H9 (cell line): ENCODE results near the gene EHF. TPM values are rescaled to one million over a fixed set of nuclear protein-coding genes. Genes with fewer than 3 reads are reported as not detected.

Experiments used
- DNase-seq: peaks from one replicate; pipeline ENCODE4 v3.0.0-alpha.2; 2017
- H2AFZ ChIP-seq: one replicate; pipeline ENCODE4 v1.6.1; 2013; ENCODE audit warnings: mild to moderate bottlenecking, low read length, control low read depth, moderate library complexity
- H2AK5ac ChIP-seq: 2 replicates; pipeline ENCODE4 v1.6.1; 2013; ENCODE audit warnings: low read length, control low read depth, mixed read lengths; ENCODE audit not compliant: insufficient read length
- H2BK120ac ChIP-seq: one replicate; pipeline ENCODE4 v1.6.1; 2013; ENCODE audit warnings: low read depth, mild to moderate bottlenecking, low read length, control low read depth, inconsistent platforms; ENCODE audit not compliant: poor library complexity, severe bottlenecking
- H2BK12ac ChIP-seq: 2 replicates; pipeline ENCODE4 v1.6.1; 2013; ENCODE audit warnings: low read length, control low read depth, mixed read lengths, low read depth; ENCODE audit not compliant: insufficient read length
- H2BK15ac ChIP-seq: 2 replicates; pipeline ENCODE4 v1.6.1; 2013; ENCODE audit warnings: low read depth, low read length, control low read depth
- H2BK20ac ChIP-seq: one replicate; pipeline ENCODE4 v1.6.1; 2013; ENCODE audit warnings: low read depth, mild to moderate bottlenecking, low read length, control low read depth, inconsistent platforms; ENCODE audit not compliant: poor library complexity, severe bottlenecking
- H2BK5ac ChIP-seq: 2 replicates; pipeline ENCODE4 v1.6.1; 2013; ENCODE audit warnings: low read length, control low read depth, mixed read lengths; ENCODE audit not compliant: insufficient read length
- H3K14ac ChIP-seq: 2 replicates; pipeline ENCODE4 v1.6.1; 2013; ENCODE audit warnings: low read length, control low read depth; ENCODE audit not compliant: insufficient read depth
- H3K18ac ChIP-seq: 2 replicates; pipeline ENCODE4 v1.6.1; 2013; ENCODE audit warnings: low read depth, mild to moderate bottlenecking, mixed read lengths, low read length, control low read depth; ENCODE audit not compliant: insufficient read length
- H3K23ac ChIP-seq: 2 replicates; pipeline ENCODE4 v1.6.1; 2013; ENCODE audit warnings: low read length, control low read depth, mixed read lengths, low read depth; ENCODE audit not compliant: insufficient read length
- H3K23me2 ChIP-seq: 2 replicates; pipeline ENCODE4 v1.6.1; 2013; ENCODE audit warnings: low read depth, mild to moderate bottlenecking, mixed read lengths, low read length, control low read depth; ENCODE audit not compliant: insufficient read length, poor library complexity, severe bottlenecking
- H3K27ac ChIP-seq: 2 replicates; pipeline ENCODE4 v1.5.1; 2013; ENCODE audit warnings: low read length, control low read depth, mixed read lengths, low read depth; ENCODE audit not compliant: insufficient read length
- H3K27me3 ChIP-seq: 2 replicates; pipeline ENCODE4 v1.6.1; 2013; ENCODE audit warnings: low read length, control low read depth, inconsistent platforms; ENCODE audit not compliant: insufficient read depth
- H3K4ac ChIP-seq: 2 replicates; pipeline ENCODE4 v1.6.1; 2013; ENCODE audit warnings: low read depth, mild to moderate bottlenecking, control low read depth, inconsistent platforms, low read length, moderate library complexity
- H3K4me1 ChIP-seq: 2 replicates; pipeline ENCODE4 v1.6.1; 2013; ENCODE audit warnings: low read length, control low read depth, inconsistent platforms; ENCODE audit not compliant: insufficient read depth
- H3K4me2 ChIP-seq: 2 replicates; pipeline ENCODE4 v1.6.1; 2013; ENCODE audit warnings: low read length, control low read depth, mixed read lengths; ENCODE audit not compliant: insufficient read length, insufficient read depth
- H3K56ac ChIP-seq: 2 replicates; pipeline ENCODE4 v1.6.1; 2013; ENCODE audit warnings: low read depth, mild to moderate bottlenecking, mixed read lengths, low read length, control low read depth; ENCODE audit not compliant: insufficient read length
- H3K79me1 ChIP-seq: 2 replicates; pipeline ENCODE4 v1.6.1; 2013; ENCODE audit warnings: low read depth, mild to moderate bottlenecking, moderate library complexity, low read length, control low read depth, inconsistent platforms; ENCODE audit not compliant: insufficient read depth, poor library complexity, severe bottlenecking
- H3K79me2 ChIP-seq: 2 replicates; pipeline ENCODE4 v1.6.1; 2013; ENCODE audit warnings: low read length, control low read depth, inconsistent platforms; ENCODE audit not compliant: insufficient read depth
- H3K9ac ChIP-seq: 2 replicates; pipeline ENCODE4 v1.6.1; 2013; ENCODE audit warnings: low read length, control low read depth, mixed read lengths; ENCODE audit not compliant: insufficient read length; ENCODE audit errors: extremely low read depth
- H3K9me3 ChIP-seq: one replicate; pipeline ENCODE4 v1.6.1; 2013; ENCODE audit warnings: low read depth, low read length, inconsistent platforms; ENCODE audit not compliant: control insufficient read depth
- H3T11ph ChIP-seq: one replicate; pipeline ENCODE4 v1.6.1; 2013; ENCODE audit warnings: mild to moderate bottlenecking, low read length, control low read depth, inconsistent platforms
- H4K20me1 ChIP-seq: one replicate; pipeline ENCODE4 v1.6.1; 2013; ENCODE audit not compliant: control insufficient read depth, insufficient read length, insufficient read depth
- H4K5ac ChIP-seq: 2 replicates; pipeline ENCODE4 v1.6.1; 2013; ENCODE audit warnings: low read depth, mild to moderate bottlenecking, mixed read lengths, low read length, control low read depth; ENCODE audit not compliant: insufficient read length
- H4K8ac ChIP-seq: replicated peaks from 2 replicates; pipeline ENCODE4 v1.6.1; 2013; ENCODE audit warnings: low read length, control low read depth, mixed read lengths, low read depth; ENCODE audit not compliant: insufficient read length
- H4K91ac ChIP-seq: 2 replicates; pipeline ENCODE4 v1.6.1; 2013; ENCODE audit warnings: low read depth, mild to moderate bottlenecking, moderate library complexity, mixed read lengths, low read length, control low read depth; ENCODE audit not compliant: insufficient read length
- H3K27ac Mint-ChIP-seq, 3 experiments: 2 replicates in 2 of 3; 3 replicates in 1 of 3; pipeline ENCODE4 v1.8.0; 2020 to 2021; ENCODE audit warnings: mixed read lengths in 3 of 3, mild to moderate bottlenecking in 1 of 3, moderate library complexity in 1 of 3
- H3K27me3 Mint-ChIP-seq: 2 replicates; pipeline ENCODE4 v1.8.0; 2021; ENCODE audit warnings: low read depth, mild to moderate bottlenecking, moderate library complexity, mixed read lengths
- H3K36me3 Mint-ChIP-seq, 3 experiments: 2 replicates in 2 of 3; 3 replicates in 1 of 3; pipeline ENCODE4 v1.8.0; 2020 to 2021; ENCODE audit warnings: low read depth in 3 of 3, mixed read lengths in 3 of 3; ENCODE audit not compliant: insufficient read depth in 1 of 3
- H3K4me1 Mint-ChIP-seq, 2 experiments: 2 replicates each; pipeline ENCODE4 v1.8.0; 2020; ENCODE audit warnings: mixed read lengths in 2 of 2
- H3K4me3 Mint-ChIP-seq, 2 experiments: 2 replicates in 1 of 2; 3 replicates in 1 of 2; pipeline ENCODE4 v1.8.0; 2020 to 2021; ENCODE audit warnings: mild to moderate bottlenecking in 2 of 2, mixed read lengths in 2 of 2, moderate library complexity in 1 of 2
- H3K9me3 Mint-ChIP-seq, 2 experiments: 2 replicates in 1 of 2; 3 replicates in 1 of 2; pipeline ENCODE4 v1.8.0; 2020; ENCODE audit warnings: mild to moderate bottlenecking in 2 of 2, mixed read lengths in 2 of 2, moderate library complexity in 1 of 2
- CTCF ChIP-seq: fragments of 200-600 bp; sonication (generic); conservative IDR thresholded peaks from 3 replicates; pipeline ENCODE4 v1.8.0; 2021; ENCODE audit warnings: antibody characterized with exemption, mild to moderate bottlenecking
- WGBS: extraction: QIAGEN DNeasy Blood & Tissue Kit; methylation state at CpG from one replicate; pipeline ENCODE4 v1.1.7; 2013; ENCODE audit warnings: missing lambda C conversion rate, low lambda C conversion rate, mixed read lengths; ENCODE audit not compliant: insufficient read length; ENCODE audit errors: extremely low coverage; 5-methylcytosine and 5-hydroxymethylcytosine counted together
- total RNA-seq: library from RNA; stranded (reverse); gene quantifications from 2 replicates; pipeline ENCODE4 v1.2.1, GENCODE V29; 2021

EHF gene
- total RNA-seq, 1 experiment from 2014 or later, result not detected

- no peak overlapping the region for H2BK20ac ChIP-seq
- H3K27me3 ChIP-seq, result no peaks in the 10 kb centered on the region
- WGBS, result no CpG with 5 or more reads among the region's 9 CpGs
- no peaks in the 10 kb centered on the region for H3K23me2 ChIP-seq
- no peak overlapping the region for H4K91ac ChIP-seq
- H3K27me3 Mint-ChIP-seq, result peaks cover 6% of the 10 kb centered on the region
- no peaks in the 10 kb centered on the region for H3K9me3 Mint-ChIP-seq
- no peaks in the 10 kb centered on the region for H4K20me1 ChIP-seq
- no peak overlapping the region for H4K8ac ChIP-seq
- no peak overlapping the region for H3K14ac ChIP-seq
- H3T11ph ChIP-seq, result no peak overlapping the region
- no peak overlapping the region for H3K4me3 Mint-ChIP-seq
- no peak overlapping the region for H3K18ac ChIP-seq
- H2BK5ac ChIP-seq, result no peak overlapping the region
- no peak overlapping the region for H3K27ac ChIP-seq
- no peak overlapping the region for H3K9ac ChIP-seq
- no peak overlapping the region for H3K56ac ChIP-seq
- no peaks in the 10 kb centered on the region for H3K79me1 ChIP-seq
- no peaks in the 10 kb centered on the region for H3K4me1 ChIP-seq
- H3K36me3 Mint-ChIP-seq, result no peaks in the 10 kb centered on the region
- no peak overlapping the region for H2BK15ac ChIP-seq
- no peak overlapping the region for H2AK5ac ChIP-seq
- TF ChIP-seq CTCF, result no peak
- H3K9me3 ChIP-seq, result no peaks in the 10 kb centered on the region
- H2BK120ac ChIP-seq, result no peak overlapping the region
- no peak overlapping the region for H3K4ac ChIP-seq
- no peak overlapping the region for H2AFZ ChIP-seq
- no peak overlapping the region for H3K27ac Mint-ChIP-seq
- no peak overlapping the region for H3K23ac ChIP-seq
- H3K4me2 ChIP-seq, result no peak overlapping the region
- no peaks in the 10 kb centered on the region for H3K79me2 ChIP-seq
- peaks cover 2 to 4% of the 10 kb centered on the region in 2 experiments; a peak in 2 of 4 replicates for H3K4me1 Mint-ChIP-seq
- DNase-seq, result no peak
- no peak overlapping the region for H4K5ac ChIP-seq
- no peak overlapping the region for H2BK12ac ChIP-seq
These were observed 2.6 kb downstream of the EHF start for GRCh38 chr11:34623463-34623862.
